ENCODE measurements around the gene SPECC1. TPM values are rescaled to one million over a fixed set of nuclear protein-coding genes. Genes with fewer than 3 reads are reported as not detected.

Gene SPECC1
- total and polyA plus RNA-seq, 2 of the 4 experiments (the other 2 are of a cell fraction), result 16.9 to 26.2 TPM

DNA sequence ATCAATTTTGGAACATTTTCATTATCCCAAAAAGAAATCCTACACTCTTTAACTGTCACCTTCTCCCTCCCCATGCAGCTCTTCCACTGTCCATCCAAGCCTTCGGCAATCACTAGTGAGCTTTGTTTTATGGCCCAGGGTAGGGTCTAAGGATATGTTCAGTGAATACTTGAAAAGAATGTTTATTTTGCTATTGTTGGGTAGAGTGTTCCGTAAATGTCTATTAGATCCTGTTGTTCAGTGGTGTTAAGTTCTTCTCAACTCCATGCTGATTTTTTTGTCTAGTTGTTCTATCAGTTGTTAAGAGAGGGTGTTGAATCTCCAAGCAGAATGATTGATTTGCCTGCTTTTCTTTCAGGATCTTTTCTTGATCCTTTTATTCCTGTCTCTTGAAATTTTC lies 29.9 kb downstream of the SPECC1 start:
- no peak overlapping the region for H2BK120ac ChIP-seq (ENCODE audit: low read depth, low read length)
- dilution Hi-C loops (cut with HindIII; ENCODE audit: low sequenced_read_pairs, unreplicated experiment) (no loop called here), in situ Hi-C loops (cut with MboI; ENCODE audit: low sequenced_read_pairs) (no loop called here), intact Hi-C loops (cut with micrococcal nuclease) (no loop called here)
- TF ChIP-seq MXI1 (IDR thresholded peaks at IDR 0.05; ENCODE audit: borderline replicate concordance, low read depth, low read length) (no peak), CHD1 (IDR thresholded peaks at IDR 0.05; ENCODE audit: low read depth, low read length) (no peak), RFX5 (IDR thresholded peaks at IDR 0.05; ENCODE audit: low read depth, low read length) (no peak), BHLHE40 (IDR thresholded peaks at IDR 0.05; ENCODE audit: low read depth, low read length) (no peak), MAFK (IDR thresholded peaks at IDR 0.05; ENCODE audit: low read depth, low read length) (no peak), MAZ (IDR thresholded peaks at IDR 0.05; ENCODE audit: borderline replicate concordance, low read depth, low read length) (no peak), RAD21 (IDR thresholded peaks at IDR 0.05; ENCODE audit: low read length) (no peak), NFE2L2 (IDR thresholded peaks at IDR 0.05; ENCODE audit: low read depth, low read length) (no peak), RCOR1 (IDR thresholded peaks at IDR 0.05; ENCODE audit: insufficient replicate concordance, low read length) (no peak), POLR2A (IDR thresholded peaks at IDR 0.05; ENCODE audit: low read depth, low read length) (no peak), CEBPB (IDR thresholded peaks at IDR 0.05; ENCODE audit: low read depth, low read length) (no peak), SMC3 (IDR thresholded peaks at IDR 0.05; ENCODE audit: low read depth, low read length) (no peak), FOS (IDR thresholded peaks at IDR 0.05; ENCODE audit: low read depth, low read length) (no peak)
- TF ChIP-seq, protein P1, sequence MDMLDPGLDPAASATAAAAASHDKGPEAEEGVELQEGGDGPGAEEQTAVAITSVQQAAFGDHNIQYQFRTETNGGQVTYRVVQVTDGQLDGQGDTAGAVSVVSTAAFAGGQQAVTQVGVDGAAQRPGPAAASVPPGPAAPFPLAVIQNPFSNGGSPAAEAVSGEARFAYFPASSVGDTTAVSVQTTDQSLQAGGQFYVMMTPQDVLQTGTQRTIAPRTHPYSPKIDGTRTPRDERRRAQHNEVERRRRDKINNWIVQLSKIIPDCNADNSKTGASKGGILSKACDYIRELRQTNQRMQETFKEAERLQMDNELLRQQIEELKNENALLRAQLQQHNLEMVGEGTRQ (IDR thresholded peaks at IDR 0.05; ENCODE audit: low read depth, low read length), result no peak
- TF ChIP-seq, protein P2, sequence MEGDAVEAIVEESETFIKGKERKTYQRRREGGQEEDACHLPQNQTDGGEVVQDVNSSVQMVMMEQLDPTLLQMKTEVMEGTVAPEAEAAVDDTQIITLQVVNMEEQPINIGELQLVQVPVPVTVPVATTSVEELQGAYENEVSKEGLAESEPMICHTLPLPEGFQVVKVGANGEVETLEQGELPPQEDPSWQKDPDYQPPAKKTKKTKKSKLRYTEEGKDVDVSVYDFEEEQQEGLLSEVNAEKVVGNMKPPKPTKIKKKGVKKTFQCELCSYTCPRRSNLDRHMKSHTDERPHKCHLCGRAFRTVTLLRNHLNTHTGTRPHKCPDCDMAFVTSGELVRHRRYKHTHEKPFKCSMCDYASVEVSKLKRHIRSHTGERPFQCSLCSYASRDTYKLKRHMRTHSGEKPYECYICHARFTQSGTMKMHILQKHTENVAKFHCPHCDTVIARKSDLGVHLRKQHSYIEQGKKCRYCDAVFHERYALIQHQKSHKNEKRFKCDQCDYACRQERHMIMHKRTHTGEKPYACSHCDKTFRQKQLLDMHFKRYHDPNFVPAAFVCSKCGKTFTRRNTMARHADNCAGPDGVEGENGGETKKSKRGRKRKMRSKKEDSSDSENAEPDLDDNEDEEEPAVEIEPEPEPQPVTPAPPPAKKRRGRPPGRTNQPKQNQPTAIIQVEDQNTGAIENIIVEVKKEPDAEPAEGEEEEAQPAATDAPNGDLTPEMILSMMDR (conservative IDR thresholded peaks at IDR 0.05; ENCODE audit: low read depth, low read length), result no peak
- TF ChIP-seq, protein P3, sequence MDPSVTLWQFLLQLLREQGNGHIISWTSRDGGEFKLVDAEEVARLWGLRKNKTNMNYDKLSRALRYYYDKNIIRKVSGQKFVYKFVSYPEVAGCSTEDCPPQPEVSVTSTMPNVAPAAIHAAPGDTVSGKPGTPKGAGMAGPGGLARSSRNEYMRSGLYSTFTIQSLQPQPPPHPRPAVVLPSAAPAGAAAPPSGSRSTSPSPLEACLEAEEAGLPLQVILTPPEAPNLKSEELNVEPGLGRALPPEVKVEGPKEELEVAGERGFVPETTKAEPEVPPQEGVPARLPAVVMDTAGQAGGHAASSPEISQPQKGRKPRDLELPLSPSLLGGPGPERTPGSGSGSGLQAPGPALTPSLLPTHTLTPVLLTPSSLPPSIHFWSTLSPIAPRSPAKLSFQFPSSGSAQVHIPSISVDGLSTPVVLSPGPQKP (IDR thresholded peaks at IDR 0.05; ENCODE audit: borderline replicate concordance, low read depth, low read length), result no peak
- H3K4ac ChIP-seq (ENCODE audit: low read depth, low read length), result no peak overlapping the region
- WGBS, 2 experiments (ENCODE audit: extremely low coverage in 2 of 2, insufficient read length in 1 of 2), result no CpG with 5 or more reads among the region's 2 CpGs
- H3K4me2 ChIP-seq (ENCODE audit: low read depth, low read length), result no peak overlapping the region
- H2AK5ac ChIP-seq (ENCODE audit: low read depth, low read length), result no peak overlapping the region
- H3K56ac ChIP-seq (ENCODE audit: extremely low read depth, insufficient read depth, low read length), result no peak overlapping the region
- no peak overlapping the region for H2BK20ac ChIP-seq (ENCODE audit: low read depth, low read length)
- no peak overlapping the region for H4K91ac ChIP-seq (ENCODE audit: insufficient read depth, low read depth, low read length)
- H3K27me3 ChIP-seq (ENCODE audit: control insufficient read depth, insufficient read depth, low read length), result peaks cover 11% of the 10 kb centered on the region
- DNase-seq (no peak), ATAC-seq (ENCODE audit: low read depth) (no peak)
- CTCF ChIA-PET, result no interaction called here
- H3K18ac ChIP-seq (ENCODE audit: low read depth, low read length), result no peak overlapping the region
- H2BK15ac ChIP-seq (ENCODE audit: low read depth, low read length), result no peak overlapping the region
- no peaks in the 10 kb centered on the region for H3K36me3 ChIP-seq (ENCODE audit: control insufficient read depth, insufficient read depth, low read length)
- no peak overlapping the region for H3K23ac ChIP-seq (ENCODE audit: low read depth, low read length)
- H3K9ac ChIP-seq (ENCODE audit: low read depth, low read length), result no peak overlapping the region
- POLR2A ChIA-PET (ENCODE audit: unreplicated experiment), result no interaction called here
- H3K4me3 ChIP-seq (ENCODE audit: insufficient read depth, low read depth, low read length), result no peak overlapping the region
- no peak overlapping the region for H4K8ac ChIP-seq (ENCODE audit: low read depth in 2 of 2, low read length in 2 of 2)
- no peaks in the 10 kb centered on the region for H3K79me1 ChIP-seq (ENCODE audit: low read depth in 1 of 2, low read length in 2 of 2)
- no peak overlapping the region for H4K5ac ChIP-seq (ENCODE audit: low read depth, low read length)
- H3K27ac ChIP-seq (ENCODE audit: insufficient read depth, low read length), result no peak overlapping the region
- BruUV-seq (replicated peaks), result no TSS peak
- no peak overlapping the region for H2BK5ac ChIP-seq (ENCODE audit: low read depth, low read length, poor library complexity, severe bottlenecking)
- no peaks in the 10 kb centered on the region for H4K20me1 ChIP-seq (ENCODE audit: insufficient read depth, low read length)
- no peak overlapping the region for H2AFZ ChIP-seq (replicated peaks; ENCODE audit: low read length, poor library complexity)
- no peaks in the 10 kb centered on the region for H3K9me3 ChIP-seq (ENCODE audit: control insufficient read depth, insufficient read depth, low read length)
- no peak overlapping the region for H3K14ac ChIP-seq (replicated peaks; ENCODE audit: low read depth, low read length)
- H2AK9ac ChIP-seq (replicated peaks; ENCODE audit: low read depth, low read length, poor library complexity), result no peak overlapping the region
- no peaks in the 10 kb centered on the region for H3K9me1 ChIP-seq (ENCODE audit: insufficient read depth, low read length)
- H3K4me1 ChIP-seq (ENCODE audit: control insufficient read depth, insufficient read depth, low read length), result no peaks in the 10 kb centered on the region

Measured in IMR-90 (cell line).